GM12873 (cell line): ENCODE results near the gene HOXD10.

ENCODE experiments used
- CTCF ChIP-seq: IDR thresholded peaks from 2 replicates; pipeline ENCODE4 v1.5.1; 2012; ENCODE audit warnings: low read depth, mild to moderate bottlenecking, moderate library complexity, low read length, control low read depth; ENCODE audit not compliant: insufficient read depth; ENCODE audit errors: missing control alignments

HOXD10 gene

DNA sequence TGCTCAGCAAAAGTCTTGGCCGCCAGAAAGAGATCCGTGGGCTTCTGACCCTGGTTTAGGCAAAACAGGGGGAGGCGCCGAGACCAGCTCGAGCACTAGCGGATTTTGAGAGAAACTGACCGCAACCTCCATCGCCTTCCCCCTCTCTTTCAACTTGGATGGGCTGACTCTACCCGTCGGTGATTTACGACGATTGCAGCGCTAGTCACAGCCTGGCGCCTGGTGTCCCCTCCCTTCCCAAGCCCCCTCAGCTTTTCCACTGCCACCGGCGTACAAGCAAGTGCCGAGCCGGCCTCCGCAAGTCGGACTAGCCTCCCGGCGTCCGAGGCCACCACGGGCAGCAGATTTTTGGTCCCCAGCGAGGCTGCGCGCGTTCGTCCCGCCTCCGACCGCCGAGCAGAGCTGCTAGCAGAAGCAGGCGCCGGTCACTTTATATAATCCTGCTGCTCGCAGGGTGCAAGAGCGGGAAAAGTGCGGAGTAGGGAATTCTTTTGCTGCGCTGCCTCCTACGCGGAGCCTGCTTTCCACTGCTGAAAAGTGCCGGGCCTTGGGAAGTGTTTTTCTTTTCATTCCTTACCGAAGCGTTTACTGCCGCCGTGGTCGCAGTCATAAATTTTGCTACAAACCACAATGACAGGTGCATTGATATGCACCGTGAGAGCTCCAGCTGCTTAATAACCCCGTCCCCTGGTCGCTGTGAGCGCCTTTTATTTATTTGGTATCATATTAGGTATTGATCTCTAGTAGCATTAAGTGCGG lies 48.2 kb downstream of the HOXD10 start:
- TF ChIP-seq CTCF, result no peak

DNA sequence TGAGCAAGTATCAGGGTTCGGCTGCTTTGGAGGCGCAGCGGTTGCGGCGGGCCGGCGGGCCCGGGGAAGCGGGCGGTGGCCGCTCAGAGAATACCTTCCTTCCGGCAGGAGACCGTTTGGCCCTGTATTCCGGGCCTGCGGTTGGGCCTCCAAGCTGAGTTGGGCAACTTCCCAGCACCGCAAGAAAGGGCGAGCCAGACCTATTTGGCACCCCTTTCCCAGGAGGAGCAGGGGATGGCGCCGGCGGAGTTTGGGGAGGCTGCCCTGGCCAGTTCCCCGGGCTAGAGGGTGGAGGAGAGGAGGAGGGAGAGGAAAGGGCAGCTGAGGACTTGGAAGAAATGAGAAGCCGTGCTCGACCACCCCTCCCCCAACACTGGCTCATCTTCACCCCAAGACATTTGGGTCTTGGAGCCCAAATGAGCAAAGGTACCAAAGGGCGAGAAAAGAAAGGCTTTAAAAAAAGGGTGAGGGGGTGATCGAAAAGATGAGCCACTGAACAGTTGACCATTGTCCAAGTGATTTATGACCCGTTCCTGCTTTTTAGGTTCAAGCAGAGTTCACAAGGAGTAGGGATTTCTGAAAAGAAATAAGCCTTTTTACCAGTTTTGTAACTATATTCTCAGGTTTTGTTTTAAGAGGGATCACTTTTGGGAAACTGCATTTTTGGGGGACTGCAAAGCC lies 48.9 kb downstream of the HOXD10 start:
- TF ChIP-seq CTCF, result no peak

- no peak for TF ChIP-seq CTCF
Measured at GRCh38 chr2:176166272-176166671, 49.7 kb downstream of the HOXD10 start.

DNA sequence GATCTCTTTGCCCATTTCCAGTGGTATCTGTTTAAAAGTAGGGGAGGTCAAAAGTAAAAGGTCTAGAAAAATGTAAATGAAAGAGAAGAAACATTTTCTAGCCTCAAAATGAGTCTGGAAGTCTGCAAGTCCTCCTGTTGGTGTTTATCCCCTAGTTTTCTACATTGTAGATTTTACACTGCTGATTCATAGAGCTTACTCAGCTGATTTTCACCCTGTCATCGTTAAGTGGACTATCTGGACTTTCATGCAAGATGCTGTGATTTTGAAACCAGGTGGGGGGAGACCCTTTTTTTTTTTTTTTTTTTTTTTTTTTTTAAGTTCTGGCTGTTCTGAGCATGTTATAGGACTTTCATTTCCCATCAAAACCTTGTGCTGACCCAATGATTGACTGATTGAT lies 50.8 kb downstream of the HOXD10 start:
- TF ChIP-seq CTCF, result no peak

DNA sequence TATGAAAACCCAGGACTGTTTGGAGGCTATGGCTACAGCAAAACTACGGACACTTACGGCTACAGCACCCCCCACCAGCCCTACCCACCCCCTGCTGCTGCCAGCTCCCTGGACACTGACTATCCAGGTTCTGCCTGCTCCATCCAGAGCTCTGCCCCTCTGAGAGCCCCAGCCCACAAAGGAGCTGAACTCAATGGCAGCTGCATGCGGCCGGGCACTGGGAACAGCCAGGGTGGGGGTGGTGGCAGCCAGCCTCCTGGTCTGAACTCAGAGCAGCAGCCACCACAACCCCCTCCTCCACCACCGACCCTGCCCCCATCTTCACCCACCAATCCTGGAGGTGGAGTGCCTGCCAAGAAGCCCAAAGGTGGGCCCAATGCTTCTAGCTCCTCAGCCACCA lies 52.6 kb downstream of the HOXD10 start:
- no peak for TF ChIP-seq CTCF
